BLaER1 (cell line): ENCODE data around the gene QPRT.
"Not testable (repeated sequence)": the region's sequence is repeated elsewhere in the genome, so short reads cannot be mapped to it uniquely, and the experiment has no call there.

ENCODE experiments used
- H3K27ac ChIP-seq: shearing (Covaris generic); formaldehyde crosslinking; 2 replicates; pipeline ENCODE4 v1.8.1; 2022
- H3K27me3 ChIP-seq: shearing (Covaris generic); formaldehyde crosslinking; 2 replicates; pipeline ENCODE4 v1.8.1; 2022
- H3K36me3 ChIP-seq: shearing (Covaris generic); formaldehyde crosslinking; 2 replicates; pipeline ENCODE4 v1.8.1; 2022
- H3K4me1 ChIP-seq: shearing (Covaris generic); formaldehyde crosslinking; 2 replicates; pipeline ENCODE4 v1.8.1; 2022
- H3K4me2 ChIP-seq: shearing (Covaris generic); formaldehyde crosslinking; 2 replicates; pipeline ENCODE4 v1.8.1; 2022
- H3K4me3 ChIP-seq: shearing (Covaris generic); formaldehyde crosslinking; 2 replicates; pipeline ENCODE4 v1.8.1; 2022
- H3K9ac ChIP-seq: shearing (Covaris generic); formaldehyde crosslinking; 2 replicates; pipeline ENCODE4 v1.8.1; 2022
- H3K9me3 ChIP-seq: shearing (Covaris generic); formaldehyde crosslinking; 2 replicates; pipeline ENCODE4 v1.8.1; 2022
- H4K20me1 ChIP-seq: shearing (Covaris generic); formaldehyde crosslinking; 2 replicates; pipeline ENCODE4 v1.8.1; 2022
- Cebpa-rat ChIP-seq: shearing (Covaris generic); IDR thresholded peaks from 2 replicates; pipeline ENCODE4 v1.8.1; 2022

The QPRT gene

GRCh38 chr16:29645694-29646187 is 33.2 kb upstream of the QPRT start:
- no peaks in the 10 kb centered on the region for H3K27me3 ChIP-seq
- H3K4me3 ChIP-seq, result no peak overlapping the region
- H3K36me3 ChIP-seq, result no peaks in the 10 kb centered on the region
- no peak overlapping the region for H3K9ac ChIP-seq
- no peaks in the 10 kb centered on the region for H4K20me1 ChIP-seq
- H3K27ac ChIP-seq, result 0 out of 2 replicates have a peak overlapping the region, but pooled peaks have one; percentile 8
- peak overlapping the region; percentile 45 for H3K4me2 ChIP-seq
- peaks cover 67% of the 10 kb centered on the region for H3K4me1 ChIP-seq
- no peaks in the 10 kb centered on the region for H3K9me3 ChIP-seq
- TF ChIP-seq Cebpa-rat, result no peak

GRCh38 chr16:29646947-29647346 is 32.0 kb upstream of the QPRT start:
- Histone ChIP-seq H3K36me3 (no peaks in the 10 kb centered on the region), H3K27me3 (no peaks in the 10 kb centered on the region), H3K4me3 (no peak overlapping the region), H3K4me2 (no peak overlapping the region), H3K27ac (no peak overlapping the region), H3K4me1 (peaks cover 56% of the 10 kb centered on the region), H3K9me3 (no peaks in the 10 kb centered on the region), H4K20me1 (no peaks in the 10 kb centered on the region), H3K9ac (no peak overlapping the region)
- TF ChIP-seq Cebpa-rat, result no peak

GRCh38 chr16:29649588-29650494 is 29.1 kb upstream of the QPRT start:
- H3K36me3 ChIP-seq, result no peaks in the 10 kb centered on the region
- H4K20me1 ChIP-seq, result no peaks in the 10 kb centered on the region
- H3K27ac ChIP-seq, result peak overlapping the region; percentile 38; the same call in 1 of the 2 replicates
- TF ChIP-seq Cebpa-rat, result no peak
- H3K9me3 ChIP-seq, result no peaks in the 10 kb centered on the region
- H3K4me1 ChIP-seq, result peaks cover 57% of the 10 kb centered on the region
- H3K9ac ChIP-seq, result no peak overlapping the region
- no peak overlapping the region for H3K4me3 ChIP-seq
- peak overlapping the region; percentile 19 for H3K4me2 ChIP-seq
- H3K27me3 ChIP-seq, result no peaks in the 10 kb centered on the region

GRCh38 chr16:29650771-29651170 is 28.2 kb upstream of the QPRT start:
- no peaks in the 10 kb centered on the region for H3K27me3 ChIP-seq
- no peak overlapping the region for H3K4me3 ChIP-seq
- no peak overlapping the region for H3K4me2 ChIP-seq
- no peaks in the 10 kb centered on the region for H3K9me3 ChIP-seq
- H3K9ac ChIP-seq, result no peak overlapping the region
- TF ChIP-seq Cebpa-rat, result no peak
- H3K27ac ChIP-seq, result no peak overlapping the region
- no peaks in the 10 kb centered on the region for H3K36me3 ChIP-seq
- H3K4me1 ChIP-seq, result peaks cover 53% of the 10 kb centered on the region
- no peaks in the 10 kb centered on the region for H4K20me1 ChIP-seq

- H3K36me3 ChIP-seq, result no peaks in the 10 kb centered on the region
- no peak overlapping the region for H3K4me3 ChIP-seq
- H3K4me2 ChIP-seq, result no peak overlapping the region
- no peaks in the 10 kb centered on the region for H3K27me3 ChIP-seq
- H4K20me1 ChIP-seq, result no peaks in the 10 kb centered on the region
- H3K9me3 ChIP-seq, result no peaks in the 10 kb centered on the region
- TF ChIP-seq Cebpa-rat, result no peak
- no peak overlapping the region for H3K27ac ChIP-seq
- peaks cover 55% of the 10 kb centered on the region for H3K4me1 ChIP-seq
- no peak overlapping the region for H3K9ac ChIP-seq
Observed at GRCh38 chr16:29651774-29652349, 27.1 kb upstream of the QPRT start.

- H3K4me1 ChIP-seq, result peaks cover 63% of the 10 kb centered on the region
- peak overlapping the region; percentile 45; the same call in 1 of the 2 replicates for H3K9ac ChIP-seq
- no peaks in the 10 kb centered on the region for H3K27me3 ChIP-seq
- no peak overlapping the region for H3K4me3 ChIP-seq
- H3K36me3 ChIP-seq, result no peaks in the 10 kb centered on the region
- no peaks in the 10 kb centered on the region for H4K20me1 ChIP-seq
- no peak for TF ChIP-seq Cebpa-rat
- H3K9me3 ChIP-seq, result no peaks in the 10 kb centered on the region
- H3K4me2 ChIP-seq, result peak overlapping the region; percentile 81
- H3K27ac ChIP-seq, result peak overlapping the region; percentile 26; the same call in 1 of the 2 replicates
Observed at GRCh38 chr16:29653471-29653870, 25.5 kb upstream of the QPRT start.

GRCh38 chr16:29653890-29654289 is 25.1 kb upstream of the QPRT start:
- H3K4me2 ChIP-seq, result peak overlapping the region; percentile 81
- not testable (repeated sequence) for H3K36me3 ChIP-seq, H4K20me1 ChIP-seq, H3K9me3 ChIP-seq, H3K4me3 ChIP-seq, H3K27me3 ChIP-seq
- peaks cover 67% of the 10 kb centered on the region for H3K4me1 ChIP-seq
- 0 out of 2 replicates have a peak overlapping the region, but pooled peaks have one; percentile 26 for H3K27ac ChIP-seq
- H3K9ac ChIP-seq, result peak overlapping the region; percentile 45; the same call in 1 of the 2 replicates

GRCh38 chr16:29656688-29657523 is 22.1 kb upstream of the QPRT start:
- Histone ChIP-seq H3K27ac (0 out of 2 replicates have a peak overlapping the region, but pooled peaks have one; percentile 8), H3K9me3 (no peaks in the 10 kb centered on the region), H3K27me3 (no peaks in the 10 kb centered on the region), H3K4me2 (peak overlapping the region; percentile 17; the same call in 1 of the 2 replicates), H3K4me3 (no peak overlapping the region), H3K9ac (no peak overlapping the region), H3K36me3 (no peaks in the 10 kb centered on the region), H4K20me1 (no peaks in the 10 kb centered on the region), H3K4me1 (peaks cover 69% of the 10 kb centered on the region)
- no peak for TF ChIP-seq Cebpa-rat

GRCh38 chr16:29658705-29659104 is 20.3 kb upstream of the QPRT start:
- H3K9me3 ChIP-seq, result no peaks in the 10 kb centered on the region
- no peak overlapping the region for H3K4me2 ChIP-seq
- no peak for TF ChIP-seq Cebpa-rat
- no peaks in the 10 kb centered on the region for H3K36me3 ChIP-seq
- no peak overlapping the region for H3K27ac ChIP-seq
- H4K20me1 ChIP-seq, result no peaks in the 10 kb centered on the region
- no peak overlapping the region for H3K4me3 ChIP-seq
- H3K4me1 ChIP-seq, result peaks cover 65% of the 10 kb centered on the region
- no peaks in the 10 kb centered on the region for H3K27me3 ChIP-seq
- H3K9ac ChIP-seq, result no peak overlapping the region
